GM21737 (cell line): ENCODE data around the gene SLAMF8.

Source experiments
- ATAC-seq: cut with Tn5 transposase; IDR thresholded peaks from one replicate; pipeline ENCODE4 v1.9.1; 2021; ENCODE audit warnings: mild to moderate bottlenecking, moderate library complexity; ENCODE audit not compliant: unreplicated experiment

The SLAMF8 gene

GRCh38 chr1:159845751-159846629, 19.3 kb downstream of the SLAMF8 start:
- no peak for ATAC-seq

DNA sequence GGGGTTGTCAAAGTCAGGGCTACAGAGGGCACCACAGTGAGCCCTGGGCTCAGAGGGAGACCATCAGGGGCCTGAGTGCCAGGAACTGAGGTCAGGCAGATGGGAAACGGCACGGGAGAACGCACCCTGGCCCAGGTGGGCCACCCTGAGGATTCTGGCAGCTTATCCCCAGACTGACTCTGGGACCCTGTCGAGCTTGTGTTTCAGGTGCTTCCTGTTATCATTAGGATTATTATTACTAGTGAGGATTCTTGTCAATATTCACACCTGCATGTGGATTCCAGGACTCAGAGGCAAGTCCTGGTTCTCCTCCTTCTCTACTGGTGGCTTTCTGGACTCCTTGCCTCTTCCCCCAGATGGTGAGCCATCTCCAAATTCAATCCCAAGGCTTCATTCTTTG, 20.6 kb downstream of the SLAMF8 start:
- no peak for ATAC-seq

DNA sequence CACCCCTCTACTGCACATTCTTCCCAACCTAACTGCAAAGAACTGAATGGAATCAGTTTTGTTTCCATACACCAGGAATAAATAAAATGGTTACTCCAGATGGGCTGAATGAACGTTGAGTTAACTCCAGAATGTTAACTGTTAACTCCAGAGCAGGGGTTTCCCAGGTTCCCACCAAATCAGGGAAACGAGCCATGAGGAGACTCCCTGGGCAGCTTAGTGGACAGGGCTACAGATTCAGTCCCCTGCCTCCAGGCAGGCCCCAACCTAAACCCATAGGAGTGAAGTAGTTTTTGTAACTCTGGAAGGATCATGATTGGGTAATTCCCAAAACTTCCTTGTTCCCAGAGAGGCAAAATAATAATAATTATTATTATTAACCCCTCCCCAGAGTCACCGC, 21.7 kb downstream of the SLAMF8 start:
- no peak for ATAC-seq

DNA sequence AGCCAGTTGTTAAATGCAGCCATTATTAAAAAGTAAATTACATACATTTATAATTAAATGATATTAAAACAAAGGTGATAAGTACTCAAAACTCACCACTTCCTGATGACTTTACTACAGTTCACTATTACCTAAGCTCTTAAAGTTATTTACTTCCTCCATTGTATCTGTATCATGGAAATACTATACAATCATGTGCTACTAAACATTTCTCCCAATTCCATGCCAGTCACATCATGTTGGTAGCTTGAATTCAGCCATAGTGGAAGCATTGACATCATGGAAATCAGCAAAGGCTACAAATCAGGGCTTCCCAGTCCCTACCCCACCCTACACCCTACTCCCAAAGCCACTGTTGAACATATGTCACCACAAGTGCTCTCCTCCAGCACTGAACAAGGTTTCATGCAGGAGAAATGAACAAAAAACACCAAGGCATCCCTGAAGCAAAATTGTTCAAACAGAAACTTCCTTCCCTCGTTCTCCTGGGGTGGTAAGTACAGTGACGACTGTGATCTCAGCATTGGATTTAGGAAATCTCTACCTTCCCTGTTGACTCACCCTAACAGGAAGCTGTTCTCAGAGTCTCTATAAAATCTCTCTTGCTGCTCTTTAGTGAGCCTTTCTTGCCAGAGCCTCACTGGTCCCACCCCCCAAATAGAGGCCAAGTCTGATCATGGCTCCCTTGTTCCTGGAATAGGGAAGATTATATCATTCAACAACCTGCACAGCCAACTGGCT, 23.1 kb downstream of the SLAMF8 start:
- ATAC-seq = no peak

GRCh38 chr1:159851407-159851806, 24.7 kb downstream of the SLAMF8 start:
- no peak for ATAC-seq

DNA sequence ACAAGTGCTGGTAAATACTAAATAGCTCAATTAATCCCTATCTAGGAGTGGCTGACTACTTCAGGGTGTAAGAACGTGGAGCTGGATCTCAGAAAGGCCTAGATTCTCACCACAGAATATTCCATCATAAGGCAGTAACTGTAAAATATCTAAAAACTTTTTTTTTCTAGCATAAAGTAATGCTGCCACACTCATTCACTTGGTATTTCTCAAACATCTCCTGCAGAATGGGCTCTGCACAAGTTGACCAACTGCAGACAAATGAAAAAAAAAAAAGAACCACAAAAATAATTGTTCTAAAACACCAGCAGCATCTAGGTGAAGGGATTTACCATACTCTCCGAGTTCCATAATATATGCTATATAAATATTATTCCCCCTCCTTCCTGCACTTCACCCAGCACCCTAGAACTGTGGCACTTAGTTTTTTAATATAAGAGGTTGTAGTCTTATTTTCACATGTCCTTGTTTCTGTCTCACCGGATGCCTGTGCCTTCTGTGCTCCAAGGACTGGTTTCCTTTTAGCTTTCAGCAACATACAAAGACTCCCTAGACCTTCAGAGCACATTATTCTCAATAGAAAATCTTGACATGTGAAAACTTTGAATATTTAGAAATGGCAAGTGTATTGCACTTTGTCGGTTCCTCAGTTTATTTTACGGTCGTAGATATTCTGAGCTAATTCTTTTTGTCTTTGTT, 26.9 kb downstream of the SLAMF8 start:
- ATAC-seq = no peak

- ATAC-seq = no peak
Measured at GRCh38 chr1:159854116-159854692, 27.5 kb downstream of the SLAMF8 start.

GRCh38 chr1:159854693-159855192, 28.1 kb downstream of the SLAMF8 start:
- ATAC-seq = peak; percentile 80

DNA sequence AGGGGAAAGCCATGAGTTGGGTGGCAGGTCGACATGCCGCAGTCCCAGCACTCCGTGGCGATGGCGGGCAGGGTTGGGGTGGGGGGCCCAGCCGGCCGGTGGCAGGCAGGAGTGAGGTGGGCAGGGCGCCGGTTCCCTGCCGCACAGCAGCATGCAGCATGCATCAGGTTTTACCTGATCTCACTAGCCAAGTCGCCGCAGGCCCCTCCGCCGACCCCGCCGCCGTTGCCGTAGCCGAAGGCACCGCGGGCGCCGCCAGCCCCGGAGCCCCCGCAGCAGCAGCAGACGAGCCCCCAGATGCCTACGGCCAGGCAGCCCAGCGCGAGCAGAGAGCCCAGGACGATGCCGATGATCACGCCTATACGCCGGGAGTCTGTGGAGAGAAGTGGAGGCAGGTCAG, 29.0 kb downstream of the SLAMF8 start:
- no peak for ATAC-seq

DNA sequence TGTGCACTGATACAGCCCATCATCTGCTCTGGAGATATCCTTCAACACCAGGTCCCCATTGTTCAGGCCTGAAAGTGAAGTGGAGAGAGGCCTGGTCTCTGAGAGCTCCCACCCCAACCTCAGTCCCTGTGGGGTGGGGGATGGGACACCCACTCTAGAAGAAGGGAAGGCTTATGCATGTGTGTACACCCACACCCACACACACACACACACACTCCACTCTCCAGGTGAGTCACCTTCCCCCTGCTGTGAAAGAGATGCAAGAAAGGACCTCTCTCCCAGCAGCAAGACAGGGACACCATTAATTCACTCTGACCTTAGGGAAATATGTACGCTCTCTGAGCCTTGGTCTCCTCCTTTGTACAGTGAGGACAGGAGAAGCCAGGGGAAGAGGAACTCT, 29.9 kb downstream of the SLAMF8 start:
- ATAC-seq = no peak

GRCh38 chr1:159857889-159858288, 31.2 kb downstream of the SLAMF8 start:
- ATAC-seq = no peak

GRCh38 chr1:159859767-159860322, 33.2 kb downstream of the SLAMF8 start:
- ATAC-seq = no peak

DNA sequence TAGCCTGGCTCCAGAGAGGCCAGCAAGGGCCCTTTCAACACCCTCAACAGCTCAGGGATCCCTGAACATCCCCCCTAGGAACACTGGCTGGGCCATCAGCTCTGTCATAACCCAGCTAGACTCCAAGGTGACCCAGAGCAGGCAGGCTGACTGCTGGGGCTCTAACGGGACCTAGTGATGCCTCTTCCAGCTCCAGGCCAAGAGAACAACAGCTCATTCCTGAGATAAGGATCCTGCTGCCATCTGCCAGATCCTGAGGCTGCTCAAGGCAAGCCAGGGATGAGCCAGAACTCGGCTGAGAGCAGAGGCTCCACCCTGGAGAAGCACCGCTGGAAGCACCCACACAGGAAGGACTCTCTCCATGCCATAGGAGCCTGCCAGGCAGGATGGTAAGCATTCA, 33.8 kb downstream of the SLAMF8 start:
- no peak for ATAC-seq

- no peak for ATAC-seq
Measured at GRCh38 chr1:159861218-159861617, 34.5 kb downstream of the SLAMF8 start.

GRCh38 chr1:159862031-159862430, 35.4 kb downstream of the SLAMF8 start:
- no peak for ATAC-seq

DNA sequence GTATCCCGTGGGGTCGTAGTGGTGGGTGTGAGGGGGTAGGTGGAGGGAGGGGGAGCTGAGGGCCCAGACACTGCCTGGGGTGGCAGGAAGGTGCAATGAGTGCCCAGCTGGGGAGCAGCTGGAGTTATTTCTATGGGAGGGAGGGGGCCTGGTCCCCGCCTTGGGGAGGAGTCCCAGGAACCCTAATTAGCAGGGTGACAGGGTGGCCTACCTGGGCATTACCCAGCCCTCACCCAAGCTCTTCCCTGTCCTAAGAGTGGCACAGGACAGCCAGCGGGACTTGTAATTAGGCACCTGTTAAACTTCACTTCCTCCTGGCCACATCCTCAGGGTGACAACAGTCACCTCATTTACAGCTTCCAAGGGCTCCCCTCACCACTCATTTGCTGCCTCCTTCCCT, 35.9 kb downstream of the SLAMF8 start, which contains the start of gene VSIG8:
TSS of gene VSIG8 (minus strand) at position 101 of the 400 bp plus-strand sequence. CDS start 136 bp downstream, outside the sequence.
- ATAC-seq = no peak

- ATAC-seq = no peak
Measured at GRCh38 chr1:159864262-159864661, 37.6 kb downstream of the SLAMF8 start.

DNA sequence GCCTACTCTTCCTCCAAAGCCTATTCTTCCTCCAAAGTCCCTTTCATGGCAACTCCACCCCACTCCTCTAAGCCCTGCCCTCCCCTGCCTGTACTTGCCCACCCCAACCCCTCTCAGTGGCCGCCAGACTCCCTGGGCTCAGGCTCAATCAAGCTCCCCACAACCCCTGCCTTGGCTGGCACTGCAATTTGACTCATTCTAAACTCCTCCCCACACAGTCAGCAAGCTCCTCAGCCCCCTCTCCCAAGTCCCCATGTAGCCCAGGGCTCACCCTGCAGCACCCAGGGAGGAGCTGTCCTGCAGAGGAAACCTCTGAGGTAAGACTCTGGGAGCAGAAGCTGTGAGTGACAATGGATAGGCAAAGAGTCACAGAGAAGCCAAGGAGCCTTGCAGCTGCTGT, 39.4 kb downstream of the SLAMF8 start:
- no peak for ATAC-seq

- no peak for ATAC-seq
Measured at GRCh38 chr1:159866905-159867663, 40.4 kb downstream of the SLAMF8 start.

GRCh38 chr1:159867664-159868026, 41.0 kb downstream of the SLAMF8 start:
- ATAC-seq = no peak
